Endothelial cell (in vitro differentiated cells): ENCODE results near the gene SMAD7. TPM values are rescaled to one million over a fixed set of nuclear protein-coding genes. Genes with fewer than 3 reads are reported as not detected.

Source experiments
- DNase-seq: peaks from one replicate; pipeline ENCODE4 v3.0.0; 2021; ENCODE audit warnings: low spot score
- H3K27ac Mint-ChIP-seq: one replicate; pipeline ENCODE4 v1.8.0; 2021; ENCODE audit warnings: mixed read lengths, inconsistent platforms; ENCODE audit not compliant: unreplicated experiment
- H3K27me3 Mint-ChIP-seq: one replicate; pipeline ENCODE4 v1.8.0; 2021; ENCODE audit warnings: mild to moderate bottlenecking, moderate library complexity, mixed read lengths, inconsistent platforms; ENCODE audit not compliant: unreplicated experiment
- H3K36me3 Mint-ChIP-seq: one replicate; pipeline ENCODE4 v1.8.0; 2021; ENCODE audit warnings: mild to moderate bottlenecking, low read depth, mixed read lengths, inconsistent platforms; ENCODE audit not compliant: unreplicated experiment
- H3K4me1 Mint-ChIP-seq: one replicate; pipeline ENCODE4 v1.8.0; 2021; ENCODE audit warnings: mild to moderate bottlenecking, mixed read lengths, inconsistent platforms; ENCODE audit not compliant: unreplicated experiment
- H3K4me3 Mint-ChIP-seq: one replicate; pipeline ENCODE4 v1.8.0; 2021; ENCODE audit warnings: mild to moderate bottlenecking, mixed read lengths, inconsistent platforms; ENCODE audit not compliant: unreplicated experiment
- H3K9me3 Mint-ChIP-seq: one replicate; pipeline ENCODE4 v1.8.0; 2021; ENCODE audit warnings: mixed read lengths, inconsistent platforms; ENCODE audit not compliant: unreplicated experiment
- total RNA-seq: library from RNA; stranded (reverse); fragmentation: NEBNext Ultra II Directional; extraction: Animal tissue kit (Norgen Biotek cat#: 25700); gene quantifications from one replicate; pipeline ENCODE4 v1.2.1, GENCODE V29; 2021; ENCODE audit not compliant: unreplicated experiment
- TF ChIP-seq, protein P1 (sequence below): fragments of 200-600 bp; sonication (generic); IDR thresholded peaks from one replicate; pipeline ENCODE4 v1.5.0; 2021; ENCODE audit warnings: antibody characterized with exemption; ENCODE audit not compliant: unreplicated experiment

SMAD7 gene
- total RNA-seq, 1 donor from 2014 or later = 30.1 TPM

DNA sequence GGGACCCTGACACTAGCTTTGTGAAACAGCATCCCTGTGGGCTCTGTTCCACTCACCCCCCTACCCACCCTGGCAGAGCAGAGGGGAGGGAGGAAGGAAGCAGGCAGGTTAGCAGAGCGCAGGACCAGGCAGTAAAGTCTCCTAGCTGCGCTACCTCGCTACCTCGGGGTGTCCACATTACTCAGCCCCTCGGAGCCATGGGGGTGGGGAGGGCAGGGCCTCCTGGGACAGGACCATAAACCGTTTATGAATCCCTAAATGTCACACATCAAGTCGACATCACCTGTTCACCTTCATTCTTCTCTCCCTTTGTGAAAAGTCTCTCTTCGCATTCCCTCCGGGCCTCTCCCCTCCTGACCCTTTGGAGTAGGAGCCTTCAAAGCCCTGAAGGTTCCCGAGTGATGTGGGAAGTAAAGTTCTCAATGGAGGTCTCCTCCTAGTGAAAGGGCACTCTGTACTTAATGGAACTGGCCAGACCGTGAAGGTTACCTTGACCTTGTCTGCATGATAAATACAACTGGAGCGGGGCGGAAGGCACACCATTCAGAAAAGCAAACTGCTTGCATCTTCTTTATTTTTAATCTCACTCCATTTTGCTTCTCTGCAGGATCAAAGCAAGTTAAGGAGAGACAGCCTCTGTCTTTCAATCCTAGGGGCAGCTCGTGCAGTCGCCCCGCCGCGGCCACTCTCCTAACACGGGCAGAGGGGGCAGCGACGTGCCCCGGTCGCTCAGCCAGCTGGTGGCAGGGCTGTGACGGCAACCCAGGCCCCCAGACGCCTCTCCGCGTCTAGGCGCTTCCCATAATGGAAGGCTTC is 23.7 kb upstream of the SMAD7 start:
- Mint-ChIP-seq H3K36me3 (no peaks in the 10 kb centered on the region), H3K4me3 (peak overlapping the region; percentile 93), H3K9me3 (no peaks in the 10 kb centered on the region), H3K4me1 (peaks cover 7% of the 10 kb centered on the region), H3K27ac (no peak overlapping the region), H3K27me3 (peaks cover 15% of the 10 kb centered on the region)
- DNase-seq = peak; percentile 33
- TF ChIP-seq, protein P1, sequence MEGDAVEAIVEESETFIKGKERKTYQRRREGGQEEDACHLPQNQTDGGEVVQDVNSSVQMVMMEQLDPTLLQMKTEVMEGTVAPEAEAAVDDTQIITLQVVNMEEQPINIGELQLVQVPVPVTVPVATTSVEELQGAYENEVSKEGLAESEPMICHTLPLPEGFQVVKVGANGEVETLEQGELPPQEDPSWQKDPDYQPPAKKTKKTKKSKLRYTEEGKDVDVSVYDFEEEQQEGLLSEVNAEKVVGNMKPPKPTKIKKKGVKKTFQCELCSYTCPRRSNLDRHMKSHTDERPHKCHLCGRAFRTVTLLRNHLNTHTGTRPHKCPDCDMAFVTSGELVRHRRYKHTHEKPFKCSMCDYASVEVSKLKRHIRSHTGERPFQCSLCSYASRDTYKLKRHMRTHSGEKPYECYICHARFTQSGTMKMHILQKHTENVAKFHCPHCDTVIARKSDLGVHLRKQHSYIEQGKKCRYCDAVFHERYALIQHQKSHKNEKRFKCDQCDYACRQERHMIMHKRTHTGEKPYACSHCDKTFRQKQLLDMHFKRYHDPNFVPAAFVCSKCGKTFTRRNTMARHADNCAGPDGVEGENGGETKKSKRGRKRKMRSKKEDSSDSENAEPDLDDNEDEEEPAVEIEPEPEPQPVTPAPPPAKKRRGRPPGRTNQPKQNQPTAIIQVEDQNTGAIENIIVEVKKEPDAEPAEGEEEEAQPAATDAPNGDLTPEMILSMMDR = no peak

DNA sequence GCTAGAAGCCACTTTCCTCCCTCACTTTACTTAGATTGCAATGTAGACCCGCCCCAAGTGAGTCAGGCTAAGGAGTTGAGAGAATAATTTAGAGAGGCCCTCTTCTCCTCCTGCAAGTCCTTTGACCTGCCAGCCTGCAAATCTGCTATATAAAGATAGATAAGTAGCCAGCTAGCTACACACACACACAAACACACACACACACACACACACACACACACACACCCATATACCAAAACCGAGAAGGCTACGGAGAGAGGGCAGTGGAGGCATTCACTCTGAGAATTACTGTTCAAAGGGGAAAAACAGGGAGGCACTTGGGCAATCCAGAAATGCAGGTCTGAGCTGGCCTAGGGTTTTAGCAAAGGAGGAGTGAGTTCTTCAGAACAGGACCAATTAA is 23.0 kb upstream of the SMAD7 start:
- H3K36me3 Mint-ChIP-seq = no peaks in the 10 kb centered on the region
- no peak for DNase-seq
- TF ChIP-seq, protein P1 = no peak
- H3K4me3 Mint-ChIP-seq = no peak overlapping the region
- H3K27ac Mint-ChIP-seq = no peak overlapping the region
- no peaks in the 10 kb centered on the region for H3K9me3 Mint-ChIP-seq
- peaks cover 7% of the 10 kb centered on the region for H3K4me1 Mint-ChIP-seq
- H3K27me3 Mint-ChIP-seq = peaks cover 11% of the 10 kb centered on the region

DNA sequence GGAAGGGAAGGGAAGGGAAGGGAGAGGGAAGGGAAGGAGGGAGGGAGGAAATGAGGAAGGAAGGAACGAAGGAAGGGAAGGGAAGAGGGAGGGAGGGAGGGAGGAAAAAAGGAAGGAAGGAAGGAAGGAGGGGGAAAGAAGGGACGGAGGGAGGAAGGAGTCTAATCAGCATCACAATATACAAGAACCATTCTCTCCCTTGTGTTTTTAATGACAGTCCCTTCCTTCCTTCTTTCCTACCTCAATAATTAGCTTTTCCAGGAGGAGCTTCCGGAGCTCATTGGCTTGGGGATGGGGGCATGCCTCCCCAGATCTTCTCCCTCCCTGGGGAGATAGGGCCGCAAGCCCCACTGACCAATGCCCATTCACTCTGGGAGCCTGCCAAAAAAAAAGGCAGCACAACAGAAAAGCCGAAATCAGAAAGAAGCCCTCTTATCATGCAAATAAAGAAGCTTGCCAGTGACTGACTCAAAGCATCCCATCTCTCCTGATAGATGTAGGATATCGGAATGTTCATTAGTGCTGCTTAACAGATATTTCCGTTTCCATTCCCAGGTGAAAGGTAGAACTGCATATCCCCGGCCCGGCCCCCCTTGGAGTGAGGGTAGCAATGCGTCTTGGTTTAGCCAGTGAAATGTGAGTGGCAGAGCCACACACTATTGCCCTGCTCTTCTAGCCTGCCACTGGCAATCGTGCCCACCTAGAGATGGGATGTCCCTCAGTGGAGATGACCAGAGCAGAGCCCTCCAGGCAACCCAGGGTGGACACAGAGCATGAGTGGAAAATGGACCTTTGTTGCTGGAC is 17.8 kb upstream of the SMAD7 start:
- DNase-seq = no peak
- Mint-ChIP-seq H3K9me3 (no peaks in the 10 kb centered on the region), H3K4me3 (no peak overlapping the region), H3K27ac (no peak overlapping the region), H3K36me3 (no peaks in the 10 kb centered on the region), H3K4me1 (no peaks in the 10 kb centered on the region), H3K27me3 (peaks cover 6% of the 10 kb centered on the region)
- TF ChIP-seq, protein P1 = no peak

DNA sequence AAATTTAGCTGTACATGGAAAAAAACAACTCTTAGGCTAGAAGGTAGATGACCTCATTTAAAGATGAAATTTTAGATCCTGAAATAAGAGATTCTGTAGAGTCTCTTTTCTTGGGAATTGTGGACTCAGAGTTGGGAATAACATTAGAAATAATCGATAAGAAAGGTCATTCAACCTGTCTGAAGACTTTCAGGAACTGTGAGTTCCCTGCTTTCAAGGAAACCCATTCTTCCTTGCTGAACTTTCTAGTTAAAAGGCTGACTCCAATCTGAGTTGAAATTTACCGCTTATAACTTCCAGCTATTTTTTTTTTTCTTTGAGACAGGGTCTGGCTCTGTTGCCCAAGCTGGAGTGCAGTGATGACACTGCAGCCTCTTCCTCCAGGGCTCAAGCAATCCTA is 16.8 kb upstream of the SMAD7 start:
- no peaks in the 10 kb centered on the region for H3K9me3 Mint-ChIP-seq
- no peaks in the 10 kb centered on the region for H3K4me1 Mint-ChIP-seq
- H3K27ac Mint-ChIP-seq = no peak overlapping the region

More for the DNA sequence above, 16.8 kb upstream of the SMAD7 start:
- TF ChIP-seq, protein P1 = no peak
- no peak for DNase-seq
- Mint-ChIP-seq H3K4me3 (no peak overlapping the region), H3K36me3 (no peaks in the 10 kb centered on the region), H3K27me3 (peaks cover 6% of the 10 kb centered on the region)
